Activated T-cell treated with anti-CD3 and anti-CD28 coated beads, Interleukin-2, amount 50 U/mL, for 72 hours (primary cell): ENCODE measurements around the gene ABHD17C. TPM values are rescaled to one million over a fixed set of nuclear protein-coding genes. Genes with fewer than 3 reads are reported as not detected.

Experiments used
- ATAC-seq, 2 donors: fragments of 150-1000 bp; cut with Tn5 transposase; replicated peaks in 1 of 2; 2 replicates each; pipeline ENCODE4 v1.10.0; 2021; ENCODE audit warnings: moderate library complexity in 2 of 2, mild to moderate bottlenecking in 1 of 2
- DNase-seq, 2 donors: peaks; one replicate each; pipeline ENCODE4 v3.0.0; 2021 to 2022; ENCODE audit warnings: mixed read lengths in 1 of 2
- H3K27ac Mint-ChIP-seq: one replicate; pipeline ENCODE4 v1.8.0; 2022; ENCODE audit warnings: mild to moderate bottlenecking, moderate library complexity, mixed read lengths
- H3K27me3 Mint-ChIP-seq: one replicate; pipeline ENCODE4 v1.8.0; 2022; ENCODE audit warnings: low read depth, mixed read lengths
- H3K36me3 Mint-ChIP-seq, 2 donors: one replicate each; pipeline ENCODE4 v1.8.0; 2022; ENCODE audit warnings: mixed read lengths in 2 of 2, mild to moderate bottlenecking in 1 of 2; ENCODE audit not compliant: insufficient read depth in 2 of 2
- H3K4me1 Mint-ChIP-seq: one replicate; pipeline ENCODE4 v1.8.0; 2022; ENCODE audit warnings: low read depth, mixed read lengths
- H3K4me3 Mint-ChIP-seq, 2 donors: one replicate each; pipeline ENCODE4 v1.8.0; 2022; ENCODE audit warnings: mild to moderate bottlenecking in 2 of 2, mixed read lengths in 2 of 2, moderate library complexity in 2 of 2
- H3K9me3 Mint-ChIP-seq, 2 donors: one replicate each; pipeline ENCODE4 v1.8.0; 2022; ENCODE audit warnings: mixed read lengths in 2 of 2
- total RNA-seq, 2 donors: library from RNA; stranded (reverse); gene quantifications; one replicate each; pipeline ENCODE4 v1.2.3, GENCODE V29; 2022

ABHD17C gene
- total RNA-seq, 2 donors from 2014 or later, result 7.0 to 9.1 TPM

DNA sequence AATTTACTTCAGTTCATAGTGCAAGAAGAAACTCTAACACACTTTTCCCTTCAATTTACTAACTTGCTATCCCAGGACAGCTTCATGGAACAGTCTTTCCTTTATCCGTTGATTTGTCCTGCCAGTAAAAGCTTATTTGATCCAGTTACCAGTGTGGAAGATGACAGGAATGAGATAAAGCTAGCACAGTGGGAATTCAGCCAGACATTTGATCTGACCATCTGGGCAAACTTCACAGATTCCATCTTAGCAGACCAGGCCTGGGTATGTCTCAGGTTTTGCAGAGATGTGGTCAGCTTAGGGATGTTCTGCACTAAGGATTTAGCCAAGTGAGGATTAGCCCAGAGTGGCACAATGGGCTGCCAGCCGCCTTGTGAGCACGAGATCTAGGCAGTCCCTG is 103.8 kb downstream of the ABHD17C start:
- ATAC-seq (no peak), DNase-seq (no peak)
- Mint-ChIP-seq H3K9me3 (peaks cover 2 to 5% of the 10 kb centered on the region in 2 donors), H3K27ac (no peak overlapping the region), H3K27me3 (peaks cover 23% of the 10 kb centered on the region), H3K4me1 (peaks cover 13% of the 10 kb centered on the region), H3K4me3 (no peak overlapping the region), H3K36me3 (peaks cover 0 to 1% of the 10 kb centered on the region in 2 donors)

DNA sequence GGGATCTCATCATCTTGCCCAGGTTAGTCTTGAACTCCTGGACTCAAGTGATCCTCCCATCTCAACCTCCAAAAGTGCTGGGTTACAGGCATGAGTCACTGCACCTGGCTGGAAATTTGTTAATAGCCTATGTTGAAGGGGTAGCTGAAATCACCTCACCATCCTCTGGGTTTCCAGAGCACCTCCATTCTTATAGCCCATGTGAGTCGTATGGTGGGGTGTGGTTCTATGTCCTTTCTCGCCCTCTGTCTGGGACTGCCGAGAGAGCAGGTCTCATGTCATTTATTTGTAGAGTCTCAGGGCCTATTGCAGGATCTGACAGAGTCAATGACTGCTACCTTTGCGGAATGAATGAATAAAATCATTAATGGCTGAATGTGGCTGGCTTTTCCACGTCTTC is 105.0 kb downstream of the ABHD17C start:
- Mint-ChIP-seq H3K27ac (no peak overlapping the region), H3K27me3 (peaks cover 17% of the 10 kb centered on the region), H3K4me3 (no peak overlapping the region)

DNA sequence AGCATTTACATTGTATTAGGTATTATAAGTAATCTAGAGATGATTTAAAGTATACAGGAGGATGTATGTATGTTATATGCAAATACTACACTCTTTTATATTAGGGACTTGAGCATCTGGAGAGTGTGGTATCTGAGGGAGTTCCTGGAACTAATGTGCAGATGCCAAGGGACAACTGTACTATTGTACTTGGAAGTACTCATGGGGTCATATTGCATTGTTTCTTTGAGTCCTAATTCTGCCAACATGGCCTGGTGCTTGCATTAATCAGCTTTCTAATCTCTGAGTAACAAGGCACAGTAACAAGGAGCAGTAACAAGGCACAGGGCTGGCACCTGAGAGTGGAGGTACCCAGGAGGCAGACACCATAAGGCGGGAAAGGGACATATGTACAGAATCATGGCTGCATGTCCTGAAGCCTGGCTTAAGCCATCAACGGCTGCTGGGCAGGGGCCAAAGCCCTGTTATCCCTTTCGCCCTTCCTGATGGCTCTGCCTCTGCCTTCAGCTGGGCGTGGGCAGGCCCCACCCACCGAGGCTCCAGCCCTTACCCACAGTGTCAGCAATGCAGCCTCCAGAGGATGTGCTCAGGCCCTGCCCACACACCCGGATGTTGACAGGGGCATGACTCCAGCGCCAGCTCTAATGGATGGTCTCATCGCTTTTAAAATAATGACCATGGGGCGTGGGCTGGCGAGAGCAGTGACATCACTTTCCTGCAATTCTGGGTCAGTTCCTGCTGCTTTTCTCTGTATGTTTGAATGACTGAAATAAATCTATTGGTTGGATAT is 107.0 kb downstream of the ABHD17C start:
- DNase-seq, result no peak
- H3K4me3 Mint-ChIP-seq, result no peak overlapping the region
- H3K27me3 Mint-ChIP-seq, result peaks cover 2% of the 10 kb centered on the region
- peaks cover 4 to 5% of the 10 kb centered on the region in 2 donors for H3K9me3 Mint-ChIP-seq
- no peak for ATAC-seq
- H3K27ac Mint-ChIP-seq, result no peak overlapping the region
- H3K36me3 Mint-ChIP-seq, result peaks cover 0 to 3% of the 10 kb centered on the region in 2 donors
- H3K4me1 Mint-ChIP-seq, result peaks cover 27% of the 10 kb centered on the region

More for the DNA sequence above, 105.0 kb downstream of the ABHD17C start:
- H3K9me3 Mint-ChIP-seq, result peaks cover 4 to 5% of the 10 kb centered on the region in 2 donors
- DNase-seq (no peak), ATAC-seq (no peak)
- H3K4me1 Mint-ChIP-seq, result peaks cover 24% of the 10 kb centered on the region
- H3K36me3 Mint-ChIP-seq, result peaks cover 0 to 3% of the 10 kb centered on the region in 2 donors

DNA sequence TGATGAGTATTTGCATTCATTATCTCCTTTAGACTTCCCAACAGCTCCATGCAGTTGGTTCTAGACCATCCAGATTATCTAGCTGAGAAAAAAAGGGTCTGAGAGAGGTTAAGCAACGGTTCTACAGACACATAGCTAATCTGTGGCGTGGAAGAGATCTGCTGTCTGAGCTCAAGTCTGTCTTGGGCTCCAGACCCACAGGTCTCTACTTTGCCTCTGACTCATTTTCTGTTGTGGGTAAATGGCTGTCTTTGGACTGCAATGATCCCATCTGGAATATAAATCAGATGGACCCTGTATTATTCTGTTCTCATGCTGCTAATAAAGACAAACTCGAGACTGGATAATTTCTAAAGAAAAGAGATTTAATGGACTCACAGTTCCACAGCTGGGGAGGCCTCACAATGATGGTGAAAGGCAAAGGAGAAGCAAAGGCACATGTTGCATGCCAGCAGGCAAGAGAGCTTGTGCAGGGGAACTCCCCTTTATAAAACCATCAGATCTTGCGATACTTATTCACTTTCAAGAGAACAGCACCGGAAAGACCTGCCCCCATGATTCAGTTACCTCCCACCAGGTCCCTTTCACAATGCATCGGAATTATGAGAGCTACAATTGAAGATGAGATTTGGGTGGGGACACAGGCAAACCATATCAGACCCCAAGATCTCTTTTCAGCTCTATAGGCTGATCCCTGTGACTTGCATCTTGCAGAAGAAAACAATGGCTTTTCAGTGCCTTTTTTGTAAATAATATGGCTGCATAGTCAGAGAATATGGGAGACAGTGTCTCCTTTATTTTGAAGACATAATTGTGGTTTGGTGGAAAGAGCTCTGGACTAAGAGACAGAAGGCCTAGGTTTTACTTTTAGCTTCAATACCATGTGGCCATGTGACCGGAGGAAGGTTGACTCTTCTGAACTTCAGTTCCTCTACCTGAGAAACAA is 108.7 kb downstream of the ABHD17C start:
- H3K36me3 Mint-ChIP-seq, result peaks cover 0 to 3% of the 10 kb centered on the region in 2 donors
- peak overlapping the region; percentile 26 for H3K27ac Mint-ChIP-seq
- no peaks in the 10 kb centered on the region for H3K27me3 Mint-ChIP-seq
- peak overlapping the region; percentile 47 to 60 for H3K4me3 Mint-ChIP-seq
- peaks cover 4 to 5% of the 10 kb centered on the region in 2 donors for H3K9me3 Mint-ChIP-seq
- DNase-seq, result peak; percentile 40 to 55
- peaks cover 27% of the 10 kb centered on the region for H3K4me1 Mint-ChIP-seq
- ATAC-seq, result peak; percentile 77 to 83

DNA sequence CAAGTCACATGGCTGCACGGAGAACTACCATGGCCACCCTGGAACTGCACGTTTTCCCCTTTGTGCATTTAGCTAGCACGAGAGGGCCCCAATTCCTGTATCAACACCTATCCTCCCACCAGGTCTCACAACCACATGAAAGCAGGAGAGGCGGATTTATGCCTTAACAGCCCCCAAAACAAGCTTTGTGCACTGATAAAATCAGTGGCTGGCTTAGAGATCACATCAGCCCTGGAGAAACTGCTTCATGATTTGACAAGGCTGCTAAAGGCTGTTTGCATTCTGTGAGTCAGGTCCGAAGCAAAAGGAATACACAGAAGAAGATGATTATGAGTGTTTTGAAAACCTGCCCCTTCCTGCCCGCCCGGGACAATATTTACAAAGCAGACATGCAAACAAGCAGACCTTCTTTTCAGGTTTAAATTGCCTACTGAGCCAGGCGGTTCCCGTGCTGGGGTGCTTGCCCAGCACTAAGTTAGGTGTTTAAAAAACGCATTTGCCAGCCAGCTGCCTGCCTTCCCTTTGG is 109.9 kb downstream of the ABHD17C start:
- H3K36me3 Mint-ChIP-seq, result peaks cover 0 to 3% of the 10 kb centered on the region in 2 donors
- peak overlapping the region; percentile 51 to 60 for H3K4me3 Mint-ChIP-seq
- H3K27ac Mint-ChIP-seq, result no peak overlapping the region
- H3K4me1 Mint-ChIP-seq, result peaks cover 27% of the 10 kb centered on the region
- peaks cover 4 to 5% of the 10 kb centered on the region in 2 donors for H3K9me3 Mint-ChIP-seq
- ATAC-seq (peak; percentile 63 to 70), DNase-seq (peak in 1 of 2 donors; percentile 25)
- H3K27me3 Mint-ChIP-seq, result no peaks in the 10 kb centered on the region

Other genes starting within 250 kb of the ABHD17C start
- under 1 TPM; 0.05 to 0.09 TPM for gene CEMIP, start 84.1 kb downstream of the ABHD17C start, total RNA-seq